Measurements from ENCODE around the gene RNF182.

DNA sequence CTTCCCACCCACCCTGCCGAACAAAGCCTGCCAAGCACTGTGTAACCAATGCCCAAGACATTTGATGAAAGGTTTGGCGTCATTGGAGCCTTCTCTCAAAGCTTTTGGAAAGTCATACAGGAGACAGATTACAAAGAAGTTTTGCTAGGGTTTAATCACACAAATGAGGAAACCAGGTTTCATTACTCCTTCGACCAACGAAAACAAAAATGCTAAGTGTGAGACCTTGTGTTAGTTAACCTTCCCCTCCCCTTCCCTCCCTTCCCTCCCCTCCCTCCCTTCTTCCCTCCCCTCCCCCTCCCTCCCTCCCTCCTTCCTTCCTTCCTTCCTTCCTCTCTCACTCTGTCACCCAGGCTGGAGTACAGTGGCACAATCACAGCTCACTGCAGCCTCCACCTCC, 96.7 kb downstream of the RNF182 start:
- TF ChIP-seq, protein P1, sequence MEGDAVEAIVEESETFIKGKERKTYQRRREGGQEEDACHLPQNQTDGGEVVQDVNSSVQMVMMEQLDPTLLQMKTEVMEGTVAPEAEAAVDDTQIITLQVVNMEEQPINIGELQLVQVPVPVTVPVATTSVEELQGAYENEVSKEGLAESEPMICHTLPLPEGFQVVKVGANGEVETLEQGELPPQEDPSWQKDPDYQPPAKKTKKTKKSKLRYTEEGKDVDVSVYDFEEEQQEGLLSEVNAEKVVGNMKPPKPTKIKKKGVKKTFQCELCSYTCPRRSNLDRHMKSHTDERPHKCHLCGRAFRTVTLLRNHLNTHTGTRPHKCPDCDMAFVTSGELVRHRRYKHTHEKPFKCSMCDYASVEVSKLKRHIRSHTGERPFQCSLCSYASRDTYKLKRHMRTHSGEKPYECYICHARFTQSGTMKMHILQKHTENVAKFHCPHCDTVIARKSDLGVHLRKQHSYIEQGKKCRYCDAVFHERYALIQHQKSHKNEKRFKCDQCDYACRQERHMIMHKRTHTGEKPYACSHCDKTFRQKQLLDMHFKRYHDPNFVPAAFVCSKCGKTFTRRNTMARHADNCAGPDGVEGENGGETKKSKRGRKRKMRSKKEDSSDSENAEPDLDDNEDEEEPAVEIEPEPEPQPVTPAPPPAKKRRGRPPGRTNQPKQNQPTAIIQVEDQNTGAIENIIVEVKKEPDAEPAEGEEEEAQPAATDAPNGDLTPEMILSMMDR (IDR thresholded peaks at IDR 0.05) = no peak
- no peak for TF ChIP-seq POLR2A (IDR thresholded peaks at IDR 0.05; ENCODE audit: low read depth)
- no peak for TF ChIP-seq POLR2AphosphoS5 (IDR thresholded peaks at IDR 0.05)

Measured in esophagus muscularis mucosa (tissue), 3 donors.